Left lung (tissue), 10 donors: Measurements from ENCODE around the gene GNB1L. TPM values are rescaled to one million over a fixed set of nuclear protein-coding genes. Genes with fewer than 3 reads are reported as not detected.
"Not testable (repeated sequence)": the region's sequence is repeated elsewhere in the genome, so short reads cannot be mapped to it uniquely, and the experiment has no call there.

ENCODE experiments used
- ATAC-seq: fragments of 200-7000 bp; cut with Tn5 transposase; one replicate; pipeline ENCODE4 v1.9.1; 2020; ENCODE audit warnings: moderate library complexity
- DNase-seq, 4 donors: peaks; one replicate each; pipeline ENCODE4 v3.0.0-alpha.2; 2013 to 2020
- H3K27ac ChIP-seq, 2 donors: fragments of 200-600 bp; sonication (generic) in 1 of 2; one replicate each; pipeline versions ENCODE4 v1.5.0 to v1.8.0; 2020 to 2021
- H3K27me3 ChIP-seq, 2 donors: fragments of 200-600 bp; sonication (generic) in 1 of 2; one replicate each; pipeline versions ENCODE4 v1.5.0 to v1.8.0; 2020 to 2021
- H3K36me3 ChIP-seq, 2 donors: fragments of 200-600 bp; sonication (generic) in 1 of 2; one replicate each; pipeline versions ENCODE4 v1.5.0 to v1.8.0; 2020 to 2021
- H3K4me1 ChIP-seq, 2 donors: fragments of 200-600 bp; one replicate each; pipeline ENCODE4 v1.8.0; 2021
- H3K4me3 ChIP-seq, 2 donors: fragments of 200-600 bp; sonication (generic) in 1 of 2; one replicate each; pipeline versions ENCODE4 v1.5.0 to v1.8.0; 2020 to 2021; ENCODE audit warnings: mild to moderate bottlenecking in 1 of 2
- H3K9me3 ChIP-seq, 2 donors: fragments of 200-600 bp; sonication (generic) in 1 of 2; one replicate each; pipeline versions ENCODE4 v1.5.0 to v1.8.0; 2020 to 2021
- intact Hi-C, 2 donors: fragments of 100-400 bp; cut with DNase I; formaldehyde crosslinking; loops; one replicate each; pipeline versions ENCODE4 v1.11.2 to v1.14.2; 2022
- polyA plus RNA-seq, 6 donors: library from polyadenylated mRNA; unstranded; fragments of 120-200 nt; gene quantifications; one replicate each; pipeline ENCODE4 v1.2.1, GENCODE V29; 2013; ENCODE audit not compliant: insufficient read length in 6 of 6
- total RNA-seq, 2 donors: library from RNA; stranded (reverse); fragmentation: NEBNext Ultra II Directional; extraction: Animal tissue kit (Norgen Biotek cat#: 25700); gene quantifications; one replicate each; pipeline ENCODE4 v1.2.1, GENCODE V29; 2021
- TF ChIP-seq, protein P1 (sequence below), 2 donors: fragments of 200-600 bp; sonication (generic) in 1 of 2; IDR thresholded peaks; one replicate each; pipeline versions ENCODE4 v1.5.0 to v1.8.0; 2021; ENCODE audit warnings: antibody characterized with exemption in 2 of 2
- donor health status: DM: no; HTN: yes; CAD: no.
- donor health status: DM: no; HTN: no; CAD: no.

GNB1L gene
- total and polyA plus RNA-seq, 8 donors = 4.3 to 7.9 (median 5.5) TPM

DNA sequence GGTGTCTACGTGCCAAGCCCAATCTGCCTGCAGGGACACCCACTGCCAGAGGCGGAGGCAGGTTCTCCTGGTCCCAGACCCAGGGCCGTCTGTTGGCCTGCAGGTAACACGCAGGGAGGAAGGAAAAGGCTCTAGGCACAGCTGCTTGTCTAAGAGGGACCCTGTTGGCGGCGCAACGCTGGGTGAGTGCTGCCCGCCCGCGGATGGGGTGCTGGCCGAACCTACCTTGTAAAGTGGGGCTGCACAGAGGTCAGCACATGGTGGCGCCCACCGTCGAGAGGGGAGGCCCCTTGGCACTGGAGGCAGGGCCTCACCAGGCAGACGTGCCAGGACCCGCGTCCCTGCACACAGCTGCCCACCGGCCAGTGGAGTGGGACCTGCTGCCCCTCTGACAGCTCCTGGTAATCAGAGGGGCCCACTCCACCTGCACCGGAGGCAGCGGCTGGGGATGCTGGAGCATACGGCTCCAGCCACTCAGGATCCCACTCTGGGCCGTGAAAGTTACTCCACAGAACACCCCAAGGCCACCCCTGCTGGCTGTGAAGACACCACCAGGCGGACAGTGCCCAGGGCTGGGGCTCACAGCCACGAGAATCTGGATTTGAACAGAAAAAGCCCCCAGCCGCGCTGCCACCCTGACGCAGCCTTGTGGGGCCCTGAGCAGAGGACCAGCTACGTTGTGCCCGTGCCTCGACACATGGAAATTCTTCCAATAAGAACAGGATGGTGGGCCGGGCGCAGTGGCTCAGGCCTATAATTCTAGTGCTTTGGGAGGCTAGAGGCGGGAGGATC, 70.1 kb downstream of the GNB1L start:
- H3K4me3 ChIP-seq = no peak overlapping the region
- no peak overlapping the region for H3K27ac ChIP-seq
- peak in 2 of 4 donors; percentile 26 to 70 for DNase-seq
- H3K36me3 ChIP-seq = peaks cover 0 to 13% of the 10 kb centered on the region in 2 donors
- intact Hi-C loops = no loop called here
- TF ChIP-seq, protein P1, sequence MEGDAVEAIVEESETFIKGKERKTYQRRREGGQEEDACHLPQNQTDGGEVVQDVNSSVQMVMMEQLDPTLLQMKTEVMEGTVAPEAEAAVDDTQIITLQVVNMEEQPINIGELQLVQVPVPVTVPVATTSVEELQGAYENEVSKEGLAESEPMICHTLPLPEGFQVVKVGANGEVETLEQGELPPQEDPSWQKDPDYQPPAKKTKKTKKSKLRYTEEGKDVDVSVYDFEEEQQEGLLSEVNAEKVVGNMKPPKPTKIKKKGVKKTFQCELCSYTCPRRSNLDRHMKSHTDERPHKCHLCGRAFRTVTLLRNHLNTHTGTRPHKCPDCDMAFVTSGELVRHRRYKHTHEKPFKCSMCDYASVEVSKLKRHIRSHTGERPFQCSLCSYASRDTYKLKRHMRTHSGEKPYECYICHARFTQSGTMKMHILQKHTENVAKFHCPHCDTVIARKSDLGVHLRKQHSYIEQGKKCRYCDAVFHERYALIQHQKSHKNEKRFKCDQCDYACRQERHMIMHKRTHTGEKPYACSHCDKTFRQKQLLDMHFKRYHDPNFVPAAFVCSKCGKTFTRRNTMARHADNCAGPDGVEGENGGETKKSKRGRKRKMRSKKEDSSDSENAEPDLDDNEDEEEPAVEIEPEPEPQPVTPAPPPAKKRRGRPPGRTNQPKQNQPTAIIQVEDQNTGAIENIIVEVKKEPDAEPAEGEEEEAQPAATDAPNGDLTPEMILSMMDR (IDR thresholded peaks at IDR 0.05) = no peak
- H3K9me3 ChIP-seq = no peaks in the 10 kb centered on the region
- no peak for ATAC-seq
- H3K27me3 ChIP-seq = peaks cover 0 to 35% of the 10 kb centered on the region in 2 donors
- no peaks in the 10 kb centered on the region for H3K4me1 ChIP-seq

DNA sequence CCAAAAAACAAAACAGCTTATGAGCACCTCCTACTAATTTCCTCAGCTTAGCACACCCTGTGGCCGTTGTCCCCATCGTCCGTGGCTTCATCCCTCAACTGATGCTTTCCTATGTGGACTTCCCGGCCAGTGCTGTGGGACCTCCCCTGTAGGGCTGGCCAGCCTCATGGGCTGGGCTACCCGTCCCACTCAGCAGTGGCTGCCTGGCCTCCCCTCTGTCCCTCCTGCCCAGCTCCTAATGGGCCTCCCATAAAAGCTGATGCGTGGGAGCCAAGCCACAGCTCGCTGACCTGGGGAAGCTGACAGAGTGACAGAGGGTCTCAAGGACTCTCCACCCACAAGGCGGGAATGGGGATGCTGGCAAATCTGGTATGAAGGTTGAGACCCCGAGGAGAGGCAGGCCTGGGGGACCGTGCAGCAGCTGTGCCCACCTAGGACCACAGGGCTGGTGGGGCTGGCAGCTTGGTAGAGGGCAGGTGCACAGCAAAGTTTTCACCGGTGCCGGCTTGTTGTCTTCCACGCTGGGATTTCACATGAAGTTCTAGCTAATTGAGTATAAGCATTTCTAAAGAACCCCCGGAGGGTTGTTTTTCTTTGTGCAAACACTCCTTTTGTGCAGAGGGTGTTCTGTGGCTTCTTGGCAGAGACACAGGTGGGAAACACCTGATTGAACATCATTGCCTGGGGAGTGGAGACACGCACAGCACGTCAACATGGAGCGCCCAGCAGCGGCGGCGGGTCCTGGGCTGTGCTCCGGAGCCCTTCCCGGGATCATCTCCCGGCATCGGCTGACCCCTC, 70.9 kb downstream of the GNB1L start:
- intact Hi-C loops = no loop called here
- TF ChIP-seq, protein P1 (IDR thresholded peaks at IDR 0.05) = no peak
- Histone ChIP-seq H3K4me3 (no peak overlapping the region), H3K27ac (no peak overlapping the region), H3K36me3 (peaks cover 0 to 11% of the 10 kb centered on the region in 2 donors), H3K9me3 (no peaks in the 10 kb centered on the region), H3K4me1 (no peaks in the 10 kb centered on the region), H3K27me3 (peaks cover 0 to 40% of the 10 kb centered on the region in 2 donors)
- DNase-seq = peak in 1 of 4 donors; percentile 62
- no peak for ATAC-seq

DNA sequence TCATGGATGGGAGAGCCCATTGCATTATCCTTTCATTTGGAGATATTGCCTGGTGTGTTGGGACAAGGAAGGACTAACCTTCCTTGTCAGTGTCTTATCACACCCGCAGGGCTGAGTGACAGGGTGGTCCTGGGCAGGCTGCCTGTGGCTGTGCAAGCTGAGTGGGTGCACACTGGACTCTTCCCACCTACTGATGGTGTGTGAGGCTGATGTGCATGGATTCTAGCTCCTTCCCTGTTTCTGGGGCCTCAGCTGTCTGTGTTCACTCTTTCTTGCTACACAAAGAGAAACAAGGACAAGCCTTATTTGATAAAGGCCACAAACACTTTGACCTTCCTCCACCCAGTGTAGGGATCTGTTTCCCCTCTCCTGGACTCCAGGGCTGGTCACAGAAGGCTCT, 72.1 kb downstream of the GNB1L start:
- no peaks in the 10 kb centered on the region for H3K9me3 ChIP-seq
- ATAC-seq (no peak), DNase-seq (no peak)
- no peaks in the 10 kb centered on the region for H3K4me1 ChIP-seq
- H3K27ac ChIP-seq = no peak overlapping the region
- no peak overlapping the region for H3K4me3 ChIP-seq
- intact Hi-C loops = no loop called here
- TF ChIP-seq, protein P1 (IDR thresholded peaks at IDR 0.05) = no peak
- H3K36me3 ChIP-seq = no peaks in the 10 kb centered on the region
- H3K27me3 ChIP-seq = peaks cover 0 to 53% of the 10 kb centered on the region in 2 donors

DNA sequence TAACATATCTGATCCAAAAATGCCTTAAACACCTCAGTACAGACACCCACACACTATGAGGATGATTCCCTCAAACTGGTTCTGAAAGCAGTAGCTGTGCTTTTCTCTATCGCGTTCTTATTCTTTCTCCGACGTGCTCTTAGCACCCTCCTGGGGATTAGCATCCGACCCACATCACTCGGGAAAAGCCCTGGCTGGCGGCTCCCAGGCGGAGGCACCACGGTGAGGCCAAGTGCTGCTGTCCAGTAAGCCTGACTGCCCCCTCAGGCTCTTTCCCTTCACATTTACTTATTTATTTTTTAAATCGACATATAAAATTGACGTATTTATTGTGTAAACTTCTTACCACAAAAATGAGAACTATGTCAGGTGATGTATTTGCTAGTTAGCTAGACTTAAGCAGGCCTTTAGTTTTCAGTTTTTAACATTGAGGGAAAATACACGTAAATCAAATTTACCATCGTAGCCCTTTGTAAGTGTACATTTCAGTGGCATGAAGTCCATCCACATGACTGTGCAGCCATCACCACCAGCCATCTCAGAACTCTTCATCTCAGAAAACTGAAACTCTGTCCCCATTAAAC, 74.9 kb downstream of the GNB1L start:
- Histone ChIP-seq H3K9me3 (no peaks in the 10 kb centered on the region), H3K36me3 (no peaks in the 10 kb centered on the region), H3K4me3 (no peak overlapping the region), H3K27me3 (peaks cover 0 to 74% of the 10 kb centered on the region in 2 donors), H3K27ac (no peak overlapping the region), H3K4me1 (no peaks in the 10 kb centered on the region)
- ATAC-seq (no peak), DNase-seq (peak in 1 of 4 donors; percentile 40)
- TF ChIP-seq, protein P1 (IDR thresholded peaks at IDR 0.05) = no peak
- intact Hi-C loops = no loop called here

DNA sequence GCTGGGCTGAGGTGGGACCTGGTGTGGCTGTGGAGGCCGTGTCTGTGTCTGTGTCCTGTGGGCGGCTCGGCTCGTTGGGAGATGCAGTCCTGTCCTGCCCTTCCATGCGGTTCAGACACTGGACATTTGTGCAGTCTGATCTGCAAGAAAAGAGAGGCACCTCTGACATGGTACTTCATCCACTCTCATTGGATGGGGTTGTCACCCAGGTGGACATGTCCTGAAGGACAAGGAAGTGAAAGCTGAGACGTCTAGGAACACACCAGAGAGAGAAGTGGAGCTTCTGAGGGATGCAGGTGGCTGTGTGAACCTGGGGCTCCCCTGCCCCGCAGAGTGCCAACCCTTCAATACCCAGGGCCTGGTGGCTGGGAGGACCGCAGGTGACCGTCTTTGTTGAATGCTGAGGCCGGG, 75.7 kb downstream of the GNB1L start:
- H3K27ac ChIP-seq = no peak overlapping the region
- DNase-seq (peak in 1 of 4 donors; percentile 44), ATAC-seq (no peak)
- intact Hi-C loops = no loop called here
- H3K27me3 ChIP-seq = peaks cover 0 to 75% of the 10 kb centered on the region in 2 donors
- H3K9me3 ChIP-seq = no peaks in the 10 kb centered on the region
- H3K4me1 ChIP-seq = no peaks in the 10 kb centered on the region
- H3K36me3 ChIP-seq = no peaks in the 10 kb centered on the region
- no peak overlapping the region for H3K4me3 ChIP-seq
- TF ChIP-seq, protein P1 (IDR thresholded peaks at IDR 0.05) = no peak

DNA sequence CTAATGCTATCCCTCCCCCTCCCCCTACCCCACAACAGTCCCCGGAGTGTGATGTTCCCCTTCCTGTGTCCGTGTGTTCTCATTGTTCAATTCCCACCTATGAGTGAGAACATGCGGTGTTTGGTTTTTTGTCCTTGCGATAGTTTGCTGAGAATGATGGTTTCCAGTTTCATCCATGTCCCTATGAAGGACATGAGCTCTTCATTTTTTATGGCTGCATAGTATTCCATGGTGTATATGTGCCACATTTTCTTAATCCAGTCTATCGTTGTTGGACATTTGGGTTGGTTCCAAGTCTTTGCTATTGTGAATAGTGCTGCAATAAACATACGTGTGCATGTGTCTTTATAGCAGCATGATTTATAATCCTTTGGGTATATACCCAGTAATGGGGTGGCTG, 77.5 kb downstream of the GNB1L start:
- H3K4me3 ChIP-seq, H3K4me1 ChIP-seq, H3K9me3 ChIP-seq, DNase-seq, H3K36me3 ChIP-seq, ATAC-seq, intact Hi-C loops, H3K27ac ChIP-seq: not testable (repeated sequence)
- H3K27me3 ChIP-seq = peaks cover 0 to 76% of the 10 kb centered on the region in 2 donors
